ENCODE results near the gene MIDN.

DNA sequence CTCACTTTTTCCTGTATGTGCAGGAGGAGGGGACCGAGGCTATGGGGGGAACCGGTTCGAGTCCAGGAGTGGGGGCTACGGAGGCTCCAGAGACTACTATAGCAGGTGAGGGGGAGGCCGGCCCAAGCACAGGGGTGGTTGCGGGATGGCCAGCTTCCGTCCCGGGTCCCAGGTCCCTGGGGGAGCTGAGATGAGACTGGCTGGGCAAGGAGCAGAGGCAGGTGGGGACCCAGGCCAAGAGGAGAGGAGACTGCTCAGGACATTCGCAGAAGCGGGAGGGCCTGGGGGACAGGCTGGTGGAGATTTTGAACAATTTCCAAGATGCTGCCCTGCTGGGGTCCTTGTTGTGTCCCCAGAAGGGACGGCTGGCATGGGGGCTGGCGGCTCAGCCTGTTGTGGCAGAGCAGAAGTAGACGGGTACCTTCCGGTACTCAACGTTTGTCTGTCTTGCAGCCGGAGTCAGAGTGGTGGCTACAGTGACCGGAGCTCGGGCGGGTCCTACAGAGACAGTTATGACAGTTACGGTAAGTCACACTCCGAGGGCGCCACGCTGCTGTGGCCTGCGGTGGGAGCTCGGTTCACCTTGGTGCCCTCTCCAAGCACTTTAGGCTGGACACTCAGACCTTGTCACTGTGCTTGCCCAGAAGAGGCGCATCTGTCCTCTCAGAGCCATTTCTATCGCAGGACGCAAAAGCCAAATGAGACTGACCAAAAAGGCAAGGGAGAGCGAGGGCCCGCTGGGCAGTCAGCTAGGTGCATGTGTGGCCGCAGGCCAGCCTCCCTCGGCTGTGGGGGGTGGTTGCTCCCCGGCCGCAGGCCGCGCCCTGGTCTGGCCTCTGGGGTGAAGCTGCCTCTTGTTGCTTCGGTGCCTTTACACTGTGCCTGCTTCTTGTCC lies 23.4 kb downstream of the MIDN start:
- TF ChIP-seq, protein P1, sequence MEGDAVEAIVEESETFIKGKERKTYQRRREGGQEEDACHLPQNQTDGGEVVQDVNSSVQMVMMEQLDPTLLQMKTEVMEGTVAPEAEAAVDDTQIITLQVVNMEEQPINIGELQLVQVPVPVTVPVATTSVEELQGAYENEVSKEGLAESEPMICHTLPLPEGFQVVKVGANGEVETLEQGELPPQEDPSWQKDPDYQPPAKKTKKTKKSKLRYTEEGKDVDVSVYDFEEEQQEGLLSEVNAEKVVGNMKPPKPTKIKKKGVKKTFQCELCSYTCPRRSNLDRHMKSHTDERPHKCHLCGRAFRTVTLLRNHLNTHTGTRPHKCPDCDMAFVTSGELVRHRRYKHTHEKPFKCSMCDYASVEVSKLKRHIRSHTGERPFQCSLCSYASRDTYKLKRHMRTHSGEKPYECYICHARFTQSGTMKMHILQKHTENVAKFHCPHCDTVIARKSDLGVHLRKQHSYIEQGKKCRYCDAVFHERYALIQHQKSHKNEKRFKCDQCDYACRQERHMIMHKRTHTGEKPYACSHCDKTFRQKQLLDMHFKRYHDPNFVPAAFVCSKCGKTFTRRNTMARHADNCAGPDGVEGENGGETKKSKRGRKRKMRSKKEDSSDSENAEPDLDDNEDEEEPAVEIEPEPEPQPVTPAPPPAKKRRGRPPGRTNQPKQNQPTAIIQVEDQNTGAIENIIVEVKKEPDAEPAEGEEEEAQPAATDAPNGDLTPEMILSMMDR (IDR thresholded peaks at IDR 0.05) = no peak
- TF ChIP-seq POLR2A (IDR thresholded peaks at IDR 0.05) = no peak
- TF ChIP-seq EP300 (IDR thresholded peaks at IDR 0.05) = no peak
